Measurements from ENCODE around the gene NRAP.

- TF ChIP-seq EZH2phosphoT487 (IDR thresholded peaks at IDR 0.05; ENCODE audit: insufficient read depth, low read depth), result no peak
- no peak for TF ChIP-seq EZH2 (IDR thresholded peaks at IDR 0.05; ENCODE audit: insufficient read depth, poor library complexity, severe bottlenecking)
These were observed 6.3 kb downstream of the NRAP start for GRCh38 chr10:113657544-113657943.

Data from GM23248 (cell line).